B cell (primary cell): ENCODE data around the gene ITGA7. TPM values are rescaled to one million over a fixed set of nuclear protein-coding genes. Genes with fewer than 3 reads are reported as not detected.
A peak's percentile ranks its signal among the peaks of the same experiment; 100 is the strongest.

Experiments
- ATAC-seq: fragments of 200-7000 bp; cut with Tn5 transposase; one replicate; pipeline ENCODE4 v1.10.0; 2021; ENCODE audit warnings: low read depth, mild to moderate bottlenecking, moderate number of reproducible peaks, moderate library complexity
- CTCF ChIA-PET: fragments of 350-600 bp; sonication (Branson Sonifier 250); formaldehyde crosslinking; loops from one replicate; lab custom pipeline; 2021; ENCODE audit warnings: antibody characterized with exemption, inconsistent platforms; lab: Charles Lee
- POLR2A ChIA-PET: fragments of 350-600 bp; sonication (Branson Sonifier 250); formaldehyde crosslinking; loops from one replicate; lab custom pipeline; 2021; ENCODE audit warnings: antibody characterized with exemption; lab: Charles Lee
- DNase-seq: peaks from one replicate; pipeline ENCODE4 v3.0.0; 2013
- H2AFZ ChIP-seq: 2 replicates; pipeline ENCODE4 v1.6.1; 2012; ENCODE audit warnings: mild to moderate bottlenecking, low read depth, low read length; ENCODE audit not compliant: insufficient read depth, poor library complexity, severe bottlenecking
- H3K27ac ChIP-seq, 2 donors: 1 replicate in 1 of 2; 2 replicates in 1 of 2; pipeline ENCODE4 v1.5.1; 2012 to 2013; ENCODE audit warnings: low read length in 2 of 2, mild to moderate bottlenecking in 2 of 2, moderate library complexity in 1 of 2
- H3K27me3 ChIP-seq, 4 experiments: fragments of 200-600 bp in 1 of 4; sonication (generic) in 1 of 4; replicated peaks in 1 of 4; 1 replicate in 2 of 4; 2 replicates in 2 of 4; pipeline versions ENCODE4 v1.6.1 to v1.7.0; 2013 to 2016; ENCODE audit warnings: low read length in 3 of 4, mild to moderate bottlenecking in 2 of 4, mixed read lengths in 1 of 4, moderate library complexity in 1 of 4; ENCODE audit not compliant: insufficient read depth in 4 of 4, control insufficient read depth in 3 of 4; ENCODE audit errors: control extremely low read depth in 1 of 4
- H3K36me3 ChIP-seq, 2 experiments: replicated peaks in 1 of 2; 1 replicate in 1 of 2; 2 replicates in 1 of 2; pipeline versions ENCODE4 v1.6.1 to v1.7.1; 2013; ENCODE audit warnings: low read length in 1 of 2; ENCODE audit not compliant: insufficient read depth in 2 of 2, control insufficient read depth in 1 of 2; ENCODE audit errors: control extremely low read depth in 1 of 2, extremely low read depth in 1 of 2
- H3K4me1 ChIP-seq, 2 donors: fragments of 200-600 bp in 1 of 2; sonication (generic) in 1 of 2; 1 replicate in 1 of 2; 2 replicates in 1 of 2; pipeline versions ENCODE4 v1.5.1 to v1.6.1; 2013 to 2017; ENCODE audit warnings: low read length in 2 of 2; ENCODE audit not compliant: control insufficient read depth in 2 of 2, insufficient read depth in 2 of 2
- H3K4me2 ChIP-seq: replicated peaks from 2 replicates; pipeline ENCODE3; 2012; ENCODE audit warnings: mild to moderate bottlenecking, low read depth, low read length; ENCODE audit not compliant: poor library complexity, severe bottlenecking
- H3K4me3 ChIP-seq, 5 experiments: fragments of 200-600 bp in 1 of 5; sonication (generic) in 1 of 5; 1 replicate in 3 of 5; 2 replicates in 2 of 5; pipeline versions ENCODE4 v1.5.1 to v1.7.0; 2011 to 2016; ENCODE audit warnings: low read length in 4 of 5, mild to moderate bottlenecking in 4 of 5, low read depth in 2 of 5, control low read depth in 1 of 5, moderate library complexity in 1 of 5; ENCODE audit not compliant: insufficient read depth in 1 of 5; ENCODE audit errors: control extremely low read depth in 1 of 5, extremely low read depth in 1 of 5
- H3K79me2 ChIP-seq: fragments of 200-600 bp; sonication (generic); one replicate; pipeline ENCODE4 v1.6.0; 2016; ENCODE audit warnings: low read length; ENCODE audit not compliant: control insufficient read depth, insufficient read depth
- H3K9ac ChIP-seq: fragments of 200-600 bp; sonication (generic); 2 replicates; pipeline ENCODE4 v1.6.1; 2017; ENCODE audit warnings: mild to moderate bottlenecking, low read length, moderate library complexity
- H3K9me3 ChIP-seq, 3 donors: one replicate each; pipeline versions ENCODE4 v1.6.1 to v1.7.1; 2013; ENCODE audit warnings: low read length in 2 of 3; ENCODE audit not compliant: control insufficient read depth in 2 of 3, insufficient read depth in 1 of 3; ENCODE audit errors: control extremely low read depth in 1 of 3
- H4K20me1 ChIP-seq: 2 replicates; pipeline ENCODE4 v1.6.0; 2012; ENCODE audit warnings: mild to moderate bottlenecking, low read length; ENCODE audit not compliant: insufficient read depth, control insufficient read depth, poor library complexity, severe bottlenecking
- H3K27ac Mint-ChIP-seq: one replicate; pipeline ENCODE4 v1.8.0; 2021; ENCODE audit warnings: mixed read lengths
- H3K27me3 Mint-ChIP-seq: one replicate; pipeline ENCODE4 v1.8.0; 2021; ENCODE audit warnings: mixed read lengths
- H3K4me1 Mint-ChIP-seq: one replicate; pipeline ENCODE4 v1.8.0; 2021; ENCODE audit warnings: mixed read lengths
- H3K4me3 Mint-ChIP-seq: one replicate; pipeline ENCODE4 v1.8.0; 2021; ENCODE audit warnings: mixed read lengths
- H3K9me3 Mint-ChIP-seq: one replicate; pipeline ENCODE4 v1.8.0; 2022; ENCODE audit warnings: mixed read lengths; ENCODE audit not compliant: insufficient read depth
- CTCF ChIP-seq: fragments of 200-600 bp; IDR thresholded peaks from one replicate; pipeline ENCODE4 v1.8.0; 2022; ENCODE audit warnings: antibody characterized with exemption, mild to moderate bottlenecking
- EZH2 ChIP-seq: IDR thresholded peaks from 2 replicates; pipeline ENCODE4 v1.6.1; 2012; ENCODE audit warnings: borderline replicate concordance, low read depth, mild to moderate bottlenecking, moderate library complexity, low read length; ENCODE audit not compliant: insufficient read depth, poor library complexity, severe bottlenecking
- WGBS: methylation state at CpG from one replicate; pipeline ENCODE4 v1.1.5; 2013; ENCODE audit warnings: missing lambda C conversion rate; ENCODE audit not compliant: insufficient coverage; 5-methylcytosine and 5-hydroxymethylcytosine counted together
- intact Hi-C: fragments of 100-400 bp; cut with micrococcal nuclease; formaldehyde crosslinking; loops from one replicate; pipeline ENCODE4 v1.10.0; 2022
- polyA plus RNA-seq: library from polyadenylated mRNA; depleted of rRNA; stranded (reverse); fragments of >200 nt; gene quantifications from 2 replicates; pipeline ENCODE4 v1.2.3, GENCODE V29; 2012
- total RNA-seq, 2 donors: library from RNA; stranded (reverse); fragments of 120-200 nt in 1 of 2; gene quantifications; 1 replicate in 1 of 2; 2 replicates in 1 of 2; pipeline versions ENCODE4 v1.2.3 to v1.2.4, GENCODE V29; 2013 to 2022

Gene ITGA7
- total and polyA plus RNA-seq, 2 donors (not counting 1 experiment from before 2014, with no cell fraction given) = 2.4 to 3.3 TPM

GRCh38 chr12:55654511-55655214, 53.0 kb downstream of the ITGA7 start:
- H3K9ac ChIP-seq = no peak overlapping the region
- ChIA-PET POLR2A (interaction anchor here (0.7 kb wide), 1 partner anchor 28 kb away, joined by 9 read pairs; no protein-coding TSS in a partner anchor), CTCF (interaction anchor here (0.5 to 5.6 kb wide), 7 partner anchors 9 to 884 kb away, joined by 3 to 113 read pairs (median 4); a partner anchor contains a TSS)
- no peak overlapping the region for H2AFZ ChIP-seq
- H3K27me3 ChIP-seq = no peaks in the 10 kb centered on the region
- 92% methylated on average over 13 of the region's 17 CpGs for WGBS
- H4K20me1 ChIP-seq = no peaks in the 10 kb centered on the region
- H3K27ac ChIP-seq = no peak overlapping the region
- no peak overlapping the region for H3K4me3 ChIP-seq
- peaks cover 6% of the 10 kb centered on the region for H3K9me3 Mint-ChIP-seq
- DNase-seq (no peak), ATAC-seq (no peak)
- no peaks in the 10 kb centered on the region for H3K36me3 ChIP-seq
- no peak overlapping the region for H3K4me3 Mint-ChIP-seq
- H3K4me1 ChIP-seq = no peaks in the 10 kb centered on the region
- H3K4me1 Mint-ChIP-seq = peaks cover 22% of the 10 kb centered on the region
- no peaks in the 10 kb centered on the region for H3K79me2 ChIP-seq
- H3K9me3 ChIP-seq = peaks cover 0 to 15% (median 14%) of the 10 kb centered on the region in 3 donors
- no peak overlapping the region for H3K4me2 ChIP-seq
- peaks cover 3% of the 10 kb centered on the region for H3K27me3 Mint-ChIP-seq
- intact Hi-C loops = no loop called here
- no peak overlapping the region for H3K27ac Mint-ChIP-seq
- no peak for TF ChIP-seq CTCF
- TF ChIP-seq EZH2 = no peak

- Histone ChIP-seq H3K4me1 (no peaks in the 10 kb centered on the region), H3K9ac (no peak overlapping the region), H3K4me2 (no peak overlapping the region), H3K9me3 (peaks cover 0 to 25% (median 14%) of the 10 kb centered on the region in 3 donors), H3K79me2 (no peaks in the 10 kb centered on the region), H3K27ac (no peak overlapping the region), H3K27me3 (no peaks in the 10 kb centered on the region), H3K36me3 (no peaks in the 10 kb centered on the region), H4K20me1 (no peaks in the 10 kb centered on the region), H2AFZ (no peak overlapping the region), H3K4me3 (no peak overlapping the region)
- Mint-ChIP-seq H3K4me1 (peaks cover 22% of the 10 kb centered on the region), H3K27ac (no peak overlapping the region), H3K27me3 (peaks cover 3% of the 10 kb centered on the region), H3K4me3 (no peak overlapping the region), H3K9me3 (peaks cover 8% of the 10 kb centered on the region)
- ChIA-PET POLR2A (no interaction called here), CTCF (no interaction called here)
- ATAC-seq = no peak
- TF ChIP-seq CTCF (no peak), EZH2 (no peak)
- peak; percentile 20 for DNase-seq
- intact Hi-C loops = no loop called here
- no CpG with 5 or more reads among the region's 3 CpGs for WGBS
These were observed 54.7 kb downstream of the ITGA7 start for GRCh38 chr12:55653031-55653430.
